ENCODE measurements around the gene POU2F1. TPM values are rescaled to one million over a fixed set of nuclear protein-coding genes. Genes with fewer than 3 reads are reported as not detected.
"Not testable (repeated sequence)": the region's sequence is repeated elsewhere in the genome, so short reads cannot be mapped to it uniquely, and the experiment has no call there.

Gene POU2F1
- total and polyA plus RNA-seq, 2 donors: 2.6 to 4.1 TPM

- H3K9me3 ChIP-seq (ENCODE audit: control insufficient read depth in 2 of 2, insufficient read depth in 1 of 2, low read length in 1 of 2): no peaks in the 10 kb centered on the region
Measured at GRCh38 chr1:167305059-167305705, 84.5 kb downstream of the POU2F1 start.

GRCh38 chr1:167305706-167306277 is 85.1 kb downstream of the POU2F1 start:
- no peak for DNase-seq (ENCODE audit: low read depth in 6 of 9, low spot score in 9 of 9)

More at GRCh38 chr1:167305059-167305705, 84.5 kb downstream of the POU2F1 start:
- no peak for DNase-seq (ENCODE audit: low read depth in 6 of 9, low spot score in 9 of 9)
- Histone ChIP-seq H3K4me3 (ENCODE audit: low read length in 2 of 2) (no peak overlapping the region), H3K27me3 (ENCODE audit: control insufficient read depth in 2 of 2, insufficient read depth in 1 of 2, low read length in 1 of 2) (no peaks in the 10 kb centered on the region), H3K27ac (ENCODE audit: low read depth in 1 of 2, low read length in 1 of 2) (no peak overlapping the region), H3K4me1 (ENCODE audit: control insufficient read depth in 2 of 2, insufficient read depth in 2 of 2, low read length in 2 of 2) (peaks cover 0 to 4% of the 10 kb centered on the region in 2 donors), H3K36me3 (ENCODE audit: control insufficient read depth in 2 of 2, insufficient read depth in 2 of 2, low read length in 1 of 2) (no peaks in the 10 kb centered on the region)
- WGBS: 98% methylated on average over 9 of the region's 9 CpGs

GRCh38 chr1:167310732-167311131 is 90.0 kb downstream of the POU2F1 start:
- no peak overlapping the region for H3K27ac ChIP-seq (ENCODE audit: low read depth in 1 of 2, low read length in 1 of 2)
- no peak for DNase-seq (ENCODE audit: low read depth in 6 of 9, low spot score in 9 of 9)
- peaks cover 0 to 4% of the 10 kb centered on the region in 2 donors for H3K4me1 ChIP-seq (ENCODE audit: control insufficient read depth in 2 of 2, insufficient read depth in 2 of 2, low read length in 2 of 2)
- no peak overlapping the region for H3K4me3 ChIP-seq (ENCODE audit: low read length in 2 of 2)
- H3K27me3 ChIP-seq (ENCODE audit: control insufficient read depth in 2 of 2, insufficient read depth in 1 of 2, low read length in 1 of 2): no peaks in the 10 kb centered on the region
- no peaks in the 10 kb centered on the region for H3K36me3 ChIP-seq (ENCODE audit: control insufficient read depth in 2 of 2, insufficient read depth in 2 of 2, low read length in 1 of 2)
- H3K9me3 ChIP-seq (ENCODE audit: control insufficient read depth in 2 of 2, insufficient read depth in 1 of 2, low read length in 1 of 2): no peaks in the 10 kb centered on the region

More at GRCh38 chr1:167305706-167306277, 85.1 kb downstream of the POU2F1 start:
- Histone ChIP-seq H3K4me3 (ENCODE audit: low read length in 2 of 2) (no peak overlapping the region), H3K9me3 (ENCODE audit: control insufficient read depth in 2 of 2, insufficient read depth in 1 of 2, low read length in 1 of 2) (no peaks in the 10 kb centered on the region), H3K27me3 (ENCODE audit: control insufficient read depth in 2 of 2, insufficient read depth in 1 of 2, low read length in 1 of 2) (no peaks in the 10 kb centered on the region), H3K36me3 (ENCODE audit: control insufficient read depth in 2 of 2, insufficient read depth in 2 of 2, low read length in 1 of 2) (no peaks in the 10 kb centered on the region), H3K4me1 (ENCODE audit: control insufficient read depth in 2 of 2, insufficient read depth in 2 of 2, low read length in 2 of 2) (peaks cover 0 to 4% of the 10 kb centered on the region in 2 donors), H3K27ac (ENCODE audit: low read depth in 1 of 2, low read length in 1 of 2) (no peak overlapping the region)
- 86% methylated on average over 2 of the region's 2 CpGs for WGBS

- WGBS: 43% methylated on average over 1 of the region's 1 CpG
- H3K36me3 ChIP-seq (ENCODE audit: control insufficient read depth in 2 of 2, insufficient read depth in 2 of 2, low read length in 1 of 2): no peaks in the 10 kb centered on the region
- H3K27ac ChIP-seq (ENCODE audit: low read depth in 1 of 2, low read length in 1 of 2): no peak overlapping the region
- H3K9me3 ChIP-seq (ENCODE audit: control insufficient read depth in 2 of 2, insufficient read depth in 1 of 2, low read length in 1 of 2): peaks cover 0 to 12% of the 10 kb centered on the region in 2 donors
- DNase-seq (ENCODE audit: low read depth in 6 of 9, low spot score in 9 of 9): no peak
- H3K27me3 ChIP-seq (ENCODE audit: control insufficient read depth in 2 of 2, insufficient read depth in 1 of 2, low read length in 1 of 2): no peaks in the 10 kb centered on the region
- no peak overlapping the region for H3K4me3 ChIP-seq (ENCODE audit: low read length in 2 of 2)
- peaks cover 0 to 4% of the 10 kb centered on the region in 2 donors for H3K4me1 ChIP-seq (ENCODE audit: control insufficient read depth in 2 of 2, insufficient read depth in 2 of 2, low read length in 2 of 2)
Measured at GRCh38 chr1:167312871-167313270, 92.2 kb downstream of the POU2F1 start.

- Histone ChIP-seq H3K4me3 (ENCODE audit: low read length in 2 of 2) (no peak overlapping the region), H3K4me1 (ENCODE audit: control insufficient read depth in 2 of 2, insufficient read depth in 2 of 2, low read length in 2 of 2) (no peaks in the 10 kb centered on the region), H3K9me3 (ENCODE audit: control insufficient read depth in 2 of 2, insufficient read depth in 1 of 2, low read length in 1 of 2) (peaks cover 0 to 16% of the 10 kb centered on the region in 2 donors), H3K36me3 (ENCODE audit: control insufficient read depth in 2 of 2, insufficient read depth in 2 of 2, low read length in 1 of 2) (no peaks in the 10 kb centered on the region), H3K27ac (ENCODE audit: low read depth in 1 of 2, low read length in 1 of 2) (no peak overlapping the region), H3K27me3 (ENCODE audit: control insufficient read depth in 2 of 2, insufficient read depth in 1 of 2, low read length in 1 of 2) (no peaks in the 10 kb centered on the region)
- DNase-seq (ENCODE audit: low read depth in 6 of 9, low spot score in 9 of 9): no peak
- 80% methylated on average over 3 of the region's 3 CpGs for WGBS
Measured at GRCh38 chr1:167314671-167315070, 94.0 kb downstream of the POU2F1 start.

- 81% methylated on average over 3 of the region's 3 CpGs for WGBS
- Histone ChIP-seq H3K36me3 (ENCODE audit: control insufficient read depth in 2 of 2, insufficient read depth in 2 of 2, low read length in 1 of 2) (no peaks in the 10 kb centered on the region), H3K27ac (ENCODE audit: low read depth in 1 of 2, low read length in 1 of 2) (no peak overlapping the region), H3K4me3 (ENCODE audit: low read length in 2 of 2) (no peak overlapping the region), H3K4me1 (ENCODE audit: control insufficient read depth in 2 of 2, insufficient read depth in 2 of 2, low read length in 2 of 2) (no peaks in the 10 kb centered on the region), H3K27me3 (ENCODE audit: control insufficient read depth in 2 of 2, insufficient read depth in 1 of 2, low read length in 1 of 2) (no peaks in the 10 kb centered on the region), H3K9me3 (ENCODE audit: control insufficient read depth in 2 of 2, insufficient read depth in 1 of 2, low read length in 1 of 2) (peaks cover 2 to 19% of the 10 kb centered on the region in 2 donors)
- no peak for DNase-seq (ENCODE audit: low read depth in 6 of 9, low spot score in 9 of 9)
Measured at GRCh38 chr1:167317463-167317862, 96.8 kb downstream of the POU2F1 start.

GRCh38 chr1:167319206-167319605 is 98.5 kb downstream of the POU2F1 start:
- 95% methylated on average over 2 of the region's 2 CpGs for WGBS
- not testable (repeated sequence) for H3K27ac ChIP-seq (ENCODE audit: low read depth in 1 of 2, low read length in 1 of 2); H3K4me3 ChIP-seq (ENCODE audit: low read length in 2 of 2); H3K4me1 ChIP-seq (ENCODE audit: control insufficient read depth in 2 of 2, insufficient read depth in 2 of 2, low read length in 2 of 2); H3K27me3 ChIP-seq (ENCODE audit: control insufficient read depth in 2 of 2, insufficient read depth in 1 of 2, low read length in 1 of 2); H3K36me3 ChIP-seq (ENCODE audit: control insufficient read depth in 2 of 2, insufficient read depth in 2 of 2, low read length in 1 of 2); DNase-seq (ENCODE audit: low read depth in 6 of 9, low spot score in 9 of 9)
- H3K9me3 ChIP-seq (ENCODE audit: control insufficient read depth in 2 of 2, insufficient read depth in 1 of 2, low read length in 1 of 2): peaks cover 8 to 28% of the 10 kb centered on the region in 2 donors

GRCh38 chr1:167322483-167322882 is 101.8 kb downstream of the POU2F1 start:
- WGBS: 98% methylated on average over 8 of the region's 8 CpGs
- Histone ChIP-seq H3K27ac (ENCODE audit: low read depth in 1 of 2, low read length in 1 of 2) (no peak overlapping the region), H3K9me3 (ENCODE audit: control insufficient read depth in 2 of 2, insufficient read depth in 1 of 2, low read length in 1 of 2) (peaks cover 8 to 19% of the 10 kb centered on the region in 2 donors), H3K27me3 (ENCODE audit: control insufficient read depth in 2 of 2, insufficient read depth in 1 of 2, low read length in 1 of 2) (no peaks in the 10 kb centered on the region), H3K4me1 (ENCODE audit: control insufficient read depth in 2 of 2, insufficient read depth in 2 of 2, low read length in 2 of 2) (no peaks in the 10 kb centered on the region), H3K4me3 (ENCODE audit: low read length in 2 of 2) (no peak overlapping the region), H3K36me3 (ENCODE audit: control insufficient read depth in 2 of 2, insufficient read depth in 2 of 2, low read length in 1 of 2) (peaks cover 4 to 8% of the 10 kb centered on the region in 2 donors)
- no peak for DNase-seq (ENCODE audit: low read depth in 6 of 9, low spot score in 9 of 9)

GRCh38 chr1:167325151-167325550 is 104.5 kb downstream of the POU2F1 start:
- Histone ChIP-seq H3K27me3 (ENCODE audit: control insufficient read depth in 2 of 2, insufficient read depth in 1 of 2, low read length in 1 of 2) (no peaks in the 10 kb centered on the region), H3K27ac (ENCODE audit: low read depth in 1 of 2, low read length in 1 of 2) (no peak overlapping the region), H3K9me3 (ENCODE audit: control insufficient read depth in 2 of 2, insufficient read depth in 1 of 2, low read length in 1 of 2) (peaks cover 8 to 12% of the 10 kb centered on the region in 2 donors), H3K36me3 (ENCODE audit: control insufficient read depth in 2 of 2, insufficient read depth in 2 of 2, low read length in 1 of 2) (peaks cover 4 to 8% of the 10 kb centered on the region in 2 donors), H3K4me1 (ENCODE audit: control insufficient read depth in 2 of 2, insufficient read depth in 2 of 2, low read length in 2 of 2) (peaks cover 3 to 6% of the 10 kb centered on the region in 2 donors), H3K4me3 (ENCODE audit: low read length in 2 of 2) (no peak overlapping the region)
- WGBS: 100% methylated on average over 1 of the region's 1 CpG
- no peak for DNase-seq (ENCODE audit: low read depth in 6 of 9, low spot score in 9 of 9)

Measured in thymus (tissue), 11 donors.